ENCODE data around the gene NOTCH2.

Gene NOTCH2

DNA sequence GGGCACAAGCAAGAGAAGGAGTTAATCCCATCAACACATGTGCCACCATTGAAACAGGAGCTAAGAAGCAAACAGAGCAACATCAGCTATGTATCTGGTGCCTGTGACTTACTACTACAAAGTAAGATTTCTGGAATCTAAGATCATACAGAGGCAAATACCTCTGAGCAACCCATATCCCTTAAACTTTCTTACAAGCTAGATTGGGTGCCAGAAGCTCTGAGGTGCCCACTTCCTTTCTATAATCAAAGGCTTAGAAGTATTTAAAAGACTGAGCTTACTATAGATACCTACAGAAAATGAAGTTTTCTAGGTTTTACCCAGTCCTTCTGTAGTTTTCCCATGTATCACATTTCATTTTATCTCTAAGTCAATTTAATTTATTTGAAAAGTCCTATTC is 128.8 kb downstream of the NOTCH2 start:
- no peak for DNase-seq

DNA sequence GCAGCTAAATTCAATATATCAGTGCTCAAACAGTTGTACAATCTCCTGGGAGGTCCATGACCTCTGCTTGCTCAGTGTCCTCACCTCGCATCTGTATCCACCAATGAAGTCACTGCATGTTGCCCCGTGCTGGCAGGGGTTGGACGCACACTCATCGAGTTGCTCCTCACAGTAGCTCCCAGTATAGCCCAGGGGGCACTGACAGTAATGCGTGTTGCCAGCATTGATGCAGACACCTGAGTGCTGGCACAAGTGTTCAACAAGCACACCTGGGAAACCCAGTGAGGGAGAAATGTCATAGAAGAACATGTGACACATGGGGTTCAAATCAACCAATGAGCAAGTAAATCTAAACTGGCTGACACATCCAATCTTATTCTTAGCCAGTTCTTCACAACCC is 132.3 kb downstream of the NOTCH2 start:
- no peak for DNase-seq

DNA sequence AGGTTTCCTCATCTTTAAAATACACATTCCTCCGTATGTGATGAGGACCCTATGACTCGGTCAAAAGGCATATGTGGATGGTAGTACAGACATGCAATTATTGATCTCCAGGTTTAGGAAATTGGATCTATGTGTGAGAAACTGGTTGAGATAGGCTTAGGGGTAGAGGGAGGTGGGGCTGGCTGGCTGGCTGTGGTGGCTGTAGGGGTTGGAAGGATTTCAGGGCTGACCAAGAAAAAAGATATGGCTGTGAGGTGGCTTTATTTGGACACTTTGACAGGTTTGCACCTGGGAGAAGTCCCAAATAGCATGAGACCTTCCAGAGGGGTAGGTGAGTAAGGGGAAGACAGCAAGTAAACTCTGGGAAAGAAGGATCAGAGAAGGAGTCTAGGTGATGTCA is 133.5 kb downstream of the NOTCH2 start:
- DNase-seq: no peak

DNA sequence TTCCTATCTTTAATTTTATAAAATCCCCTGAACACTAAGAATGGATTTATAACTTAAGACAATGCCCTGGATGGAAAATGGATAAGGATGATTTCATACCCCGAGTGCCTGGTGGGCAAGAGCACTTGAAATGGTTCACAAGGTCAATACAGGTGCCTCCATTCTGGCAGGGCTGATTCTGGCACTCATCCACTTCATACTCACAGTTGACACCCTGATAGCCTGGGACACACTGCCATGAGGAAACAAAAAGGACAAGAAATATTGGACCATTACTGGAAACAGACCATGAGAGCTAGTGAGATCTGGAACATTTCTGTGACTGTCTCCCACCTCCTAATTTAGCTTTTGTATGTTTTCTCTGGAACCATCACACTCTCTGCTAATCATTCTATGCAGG is 134.1 kb downstream of the NOTCH2 start:
- DNase-seq: no peak

DNA sequence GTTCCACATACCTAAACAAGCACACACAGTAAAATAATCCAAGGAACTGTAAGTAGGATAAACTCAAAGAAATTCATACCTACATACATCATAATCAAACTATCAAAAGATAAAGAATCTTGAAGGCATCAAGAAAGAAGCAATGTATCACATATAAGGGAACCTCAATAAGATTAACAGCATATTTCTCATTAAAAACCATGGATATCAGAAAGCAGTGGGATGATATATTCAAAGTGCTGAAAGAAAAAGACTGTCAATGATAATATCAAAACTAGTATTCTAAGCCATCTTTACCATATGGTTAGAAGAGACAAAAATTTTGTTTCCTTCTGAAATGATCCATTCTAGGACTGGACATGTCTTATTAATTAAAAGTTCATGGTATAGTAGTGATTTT is 136.1 kb downstream of the NOTCH2 start:
- no peak for DNase-seq

DNA sequence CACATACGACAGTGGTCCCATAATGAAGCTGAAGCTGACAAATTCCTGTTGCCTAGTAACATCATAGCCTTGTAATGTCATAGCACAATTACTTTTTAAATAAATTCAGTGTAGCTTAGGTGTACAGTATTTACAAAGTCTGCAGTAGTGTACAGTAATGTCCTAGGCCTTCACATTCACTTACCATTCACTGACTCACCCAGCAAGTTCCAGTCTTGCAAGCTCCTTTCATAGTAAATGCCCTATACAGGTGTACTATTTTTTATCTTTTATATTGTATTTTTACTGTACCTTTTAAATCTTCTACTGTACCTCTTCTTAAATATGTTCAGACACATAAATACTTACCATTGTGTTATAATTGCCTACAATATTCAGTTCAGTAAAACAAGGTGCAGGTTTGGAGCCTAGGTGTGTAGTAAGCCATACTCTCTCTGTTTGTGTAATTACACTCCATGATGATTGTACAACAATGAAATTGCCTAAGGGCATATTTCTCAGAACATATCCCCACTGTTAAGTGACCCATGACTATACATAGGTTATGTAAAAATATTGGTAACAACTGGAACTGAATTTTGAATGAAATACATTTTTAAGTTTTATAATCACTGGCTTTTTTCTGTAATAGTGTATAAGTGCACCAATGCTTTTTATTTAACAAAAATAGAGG is 139.7 kb downstream of the NOTCH2 start:
- DNase-seq: no peak

DNA sequence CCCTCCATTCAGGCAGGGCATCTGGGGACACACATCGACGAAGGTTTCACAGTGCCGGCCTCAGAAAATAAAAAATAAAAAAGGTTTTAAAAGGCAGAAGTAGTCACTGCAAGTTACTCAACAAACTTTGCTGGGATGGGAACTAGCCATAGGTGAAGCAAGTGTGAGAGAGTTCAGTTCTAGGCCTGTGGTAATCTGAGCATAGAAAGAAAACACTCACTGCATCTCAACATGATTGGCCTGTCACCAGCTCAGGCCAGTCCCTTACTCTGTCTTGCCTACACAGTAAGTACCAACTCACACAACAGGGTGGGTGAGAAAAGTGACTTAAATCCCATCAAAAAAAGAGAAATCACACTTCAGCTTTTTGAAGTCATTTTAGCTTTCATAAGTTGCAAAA is 142.9 kb downstream of the NOTCH2 start:
- DNase-seq: no peak

DNA sequence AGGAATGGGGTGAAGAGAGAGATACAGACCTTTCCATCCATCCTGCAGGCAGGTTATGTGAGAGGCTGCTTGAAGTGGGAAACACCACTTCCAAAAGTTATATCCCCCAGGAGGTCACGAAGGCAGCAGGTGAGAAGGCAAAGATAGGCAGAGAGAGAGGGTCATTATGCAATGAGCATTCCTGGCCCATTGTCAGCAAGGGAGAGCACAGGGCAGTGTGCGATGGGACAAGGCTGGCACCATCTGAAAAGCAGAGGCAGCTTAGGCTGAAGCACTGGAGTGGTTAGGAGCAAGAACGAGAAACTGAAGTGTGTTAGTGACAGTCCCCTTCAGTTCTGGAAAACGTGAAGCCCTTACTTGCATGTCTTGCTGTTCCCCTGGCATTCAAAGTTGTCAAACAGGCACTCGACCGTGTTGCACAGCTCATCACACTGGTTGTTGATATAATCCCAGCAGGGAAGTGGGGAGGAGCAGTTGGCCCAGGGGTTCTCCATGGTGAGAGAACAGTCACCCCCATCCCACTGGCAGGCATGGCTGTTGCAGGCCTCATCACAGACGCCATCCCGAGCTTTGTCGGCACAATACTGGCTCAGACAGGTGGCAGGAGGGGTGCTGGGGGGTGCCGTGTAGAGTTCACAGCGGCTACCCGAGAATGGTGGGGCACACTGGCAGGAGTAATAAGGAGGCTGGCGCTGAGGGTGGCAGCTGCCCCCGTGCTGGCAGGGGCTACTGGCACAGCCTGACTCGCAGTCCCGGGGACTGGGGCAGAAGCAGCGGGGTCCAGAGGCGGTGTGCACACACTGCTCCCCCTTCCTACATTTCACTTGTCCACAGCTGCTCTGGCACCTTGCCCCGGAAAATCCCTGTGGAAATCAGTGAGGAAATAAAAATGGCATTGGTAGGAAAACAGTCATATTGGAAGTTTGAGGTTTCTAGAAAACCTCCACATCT is 144.2 kb downstream of the NOTCH2 start:
- no peak for DNase-seq

DNA sequence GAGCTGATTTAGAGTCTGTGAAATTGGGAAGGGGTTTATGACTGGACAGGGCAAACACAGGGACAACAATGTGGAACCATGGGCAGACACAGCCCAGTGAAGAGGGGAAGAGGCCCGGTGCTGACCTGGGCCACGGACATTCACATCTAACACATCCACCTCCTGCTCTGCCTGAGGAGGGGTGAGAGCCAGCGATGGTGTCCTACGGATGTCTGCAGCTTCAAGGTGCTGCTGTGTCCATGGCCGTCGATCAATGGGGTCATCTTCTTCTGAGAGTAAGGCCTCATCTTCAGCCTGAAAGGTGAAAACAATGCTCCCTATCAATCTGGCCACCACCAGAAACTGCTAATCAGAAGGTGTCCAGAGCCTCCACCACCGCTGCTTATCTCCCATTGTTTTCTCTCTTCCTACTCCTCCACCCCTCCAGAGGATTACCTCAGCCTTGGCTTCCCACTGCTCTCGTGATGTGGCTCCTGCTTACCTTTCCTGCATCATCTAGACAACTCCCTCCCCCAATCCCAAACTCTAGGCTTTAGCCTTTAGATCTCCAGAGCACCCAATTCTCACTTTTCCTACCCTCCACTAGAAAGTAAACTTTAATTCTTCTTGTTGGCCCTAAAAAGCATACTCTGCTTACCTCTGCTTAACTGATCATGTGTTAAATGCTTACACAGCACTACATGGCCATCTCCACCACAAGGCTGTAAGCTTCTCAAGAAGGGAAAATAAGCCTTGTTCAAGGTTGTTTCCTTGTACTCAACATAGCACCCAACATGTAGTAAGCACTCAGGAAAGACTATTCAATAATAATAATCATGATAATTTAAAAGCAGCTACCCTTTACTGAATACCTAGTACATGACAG is 149.1 kb downstream of the NOTCH2 start:
- no peak for DNase-seq

DNA sequence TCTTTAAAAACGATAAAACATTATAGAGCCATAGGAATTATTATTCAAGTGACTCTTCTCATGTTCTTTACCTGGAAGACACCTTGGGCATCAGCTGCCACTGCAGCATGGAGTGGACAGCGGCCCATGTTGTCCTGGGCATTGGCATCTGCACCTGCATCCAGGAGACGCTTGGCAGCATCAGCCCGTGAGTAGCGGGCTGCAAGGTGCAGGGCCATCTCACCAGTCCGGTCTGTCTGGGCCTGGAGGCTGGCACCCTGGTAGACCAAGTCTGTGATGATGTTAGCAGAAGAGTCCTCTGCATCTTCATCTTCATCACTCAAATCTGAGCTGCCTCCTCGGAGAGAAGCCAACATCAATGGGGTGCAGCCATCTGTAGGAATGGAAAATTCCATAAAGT is 150.2 kb downstream of the NOTCH2 start:
- no peak for DNase-seq

DNA sequence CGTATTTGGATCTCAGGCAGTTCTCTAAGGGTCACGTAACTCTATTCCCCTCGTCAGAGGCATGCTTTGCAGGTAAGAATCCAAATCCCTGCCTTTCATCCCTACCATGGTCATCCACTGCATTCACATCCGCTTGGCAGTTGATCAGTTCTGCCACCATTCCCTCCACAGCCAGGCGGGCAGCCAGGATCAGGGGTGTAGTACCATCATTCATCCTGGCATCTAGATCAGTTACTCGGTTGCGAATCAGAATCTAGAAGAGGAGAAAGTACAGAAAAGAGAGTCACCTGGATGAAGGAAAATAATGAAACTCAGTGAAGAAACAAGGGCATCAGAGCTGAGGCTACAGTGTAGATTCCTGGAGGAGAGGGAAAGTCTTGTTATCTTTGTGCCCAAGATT is 151.2 kb downstream of the NOTCH2 start:
- DNase-seq: no peak

DNA sequence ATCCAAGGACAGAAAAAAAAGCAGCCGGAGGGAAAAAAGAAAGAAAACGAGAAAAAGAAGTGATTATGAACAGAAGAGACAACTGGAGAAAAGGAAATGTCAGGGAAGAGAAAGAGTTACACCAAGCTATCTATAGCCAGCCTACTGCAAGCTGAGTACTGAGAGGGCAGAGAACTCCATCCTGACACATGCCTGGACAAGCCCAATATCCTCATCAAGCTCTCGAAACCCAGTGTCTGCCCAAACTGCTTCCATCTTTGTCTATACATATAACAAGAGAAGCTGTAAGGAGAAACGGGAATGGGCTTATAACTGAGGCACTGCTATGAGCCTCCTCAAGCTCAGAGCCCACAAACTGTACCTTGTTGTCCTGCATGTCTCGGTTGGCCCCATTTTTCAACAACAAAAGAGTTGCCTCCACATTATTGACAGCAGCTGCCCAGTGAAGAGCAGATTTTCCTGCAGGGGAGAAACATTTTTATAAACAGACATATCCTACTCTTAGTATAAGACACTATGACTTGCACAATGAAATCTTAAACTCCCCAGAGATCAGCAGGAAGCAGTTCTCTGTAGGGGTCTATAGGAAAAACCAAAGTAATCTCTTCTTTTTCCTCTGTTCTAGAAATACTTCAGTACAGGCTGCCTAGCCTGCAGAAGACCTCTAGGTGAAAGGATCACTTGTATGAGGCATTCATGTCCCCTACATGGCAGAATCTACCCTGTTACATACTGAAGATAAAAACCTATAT is 152.0 kb downstream of the NOTCH2 start:
- DNase-seq: no peak

DNA sequence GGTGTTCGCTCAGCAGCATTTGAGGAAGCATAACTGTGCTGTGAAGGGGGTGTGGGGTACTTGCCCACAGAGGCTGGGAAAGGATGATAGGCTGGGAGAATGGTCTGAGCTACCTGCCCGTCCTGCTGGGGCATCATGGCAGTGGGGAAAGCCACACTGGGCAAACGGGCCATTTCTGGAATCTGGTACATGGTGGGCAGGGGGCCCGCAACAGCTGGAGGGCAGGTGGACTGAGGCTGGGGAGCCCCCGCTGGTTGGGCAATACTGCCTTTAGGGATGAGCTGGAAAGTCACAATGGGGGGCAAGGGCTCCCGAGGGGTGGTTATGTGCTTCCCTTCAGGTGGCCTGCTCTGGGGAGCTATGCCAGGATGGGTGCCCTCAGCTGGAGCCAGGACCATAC is 153.9 kb downstream of the NOTCH2 start:
- DNase-seq: no peak

DNA sequence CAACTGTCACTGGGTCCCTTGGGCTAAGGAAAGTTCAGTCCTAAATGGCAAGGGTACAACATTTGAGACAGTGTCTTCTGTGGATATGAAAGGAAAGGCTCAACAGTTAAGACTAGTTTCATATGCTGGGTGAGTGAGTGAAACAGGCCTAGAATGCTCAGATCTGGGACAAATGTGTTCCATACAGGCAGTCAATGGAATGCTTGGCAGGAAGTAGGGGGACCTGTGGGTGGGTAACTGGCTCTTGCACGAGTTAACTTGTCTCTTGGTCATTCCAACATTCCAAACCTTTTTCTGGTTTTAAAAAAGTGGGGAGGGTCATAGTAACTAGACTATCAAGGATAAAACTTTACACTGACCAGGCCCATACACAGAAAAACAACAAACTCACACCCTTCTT is 155.4 kb downstream of the NOTCH2 start:
- DNase-seq: no peak

DNA sequence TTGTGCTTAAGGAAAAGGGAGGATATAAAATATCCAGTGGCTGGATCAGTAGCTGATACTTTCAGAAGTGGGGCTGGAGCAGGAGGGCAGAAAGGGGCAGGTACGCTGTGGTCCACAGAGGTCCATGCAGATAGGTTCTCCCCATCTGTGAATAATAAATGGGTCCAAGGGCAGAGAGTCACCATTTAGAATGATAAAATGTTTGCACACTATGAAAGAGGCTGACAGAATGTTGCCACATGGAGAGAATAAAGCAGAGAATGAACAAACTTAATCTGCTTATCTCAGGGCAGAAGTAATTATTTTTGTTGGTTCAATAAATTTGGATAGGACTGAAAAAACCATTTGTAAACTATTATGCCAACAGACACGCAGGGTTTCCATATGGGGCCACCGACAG is 156.5 kb downstream of the NOTCH2 start:
- no peak for DNase-seq

DNA sequence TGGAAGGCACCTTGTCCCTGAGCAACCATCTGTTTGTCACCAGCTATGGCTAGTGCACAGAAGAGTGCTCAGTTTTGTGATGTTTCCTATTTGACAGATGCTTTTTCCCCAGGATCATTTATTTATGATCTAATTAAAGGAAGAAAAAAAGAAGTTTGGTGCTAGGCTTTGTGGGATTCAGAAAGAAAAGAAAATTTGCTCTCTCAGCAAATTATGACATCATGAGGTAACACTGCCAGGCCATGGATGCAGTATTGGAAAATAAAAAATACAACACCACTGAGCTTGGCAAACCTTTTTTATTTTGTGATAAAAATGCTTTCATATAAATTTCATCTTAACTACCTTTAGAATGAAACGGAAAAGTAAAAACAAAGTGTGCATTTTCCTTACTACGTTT is 157.7 kb downstream of the NOTCH2 start:
- DNase-seq: no peak

DNA sequence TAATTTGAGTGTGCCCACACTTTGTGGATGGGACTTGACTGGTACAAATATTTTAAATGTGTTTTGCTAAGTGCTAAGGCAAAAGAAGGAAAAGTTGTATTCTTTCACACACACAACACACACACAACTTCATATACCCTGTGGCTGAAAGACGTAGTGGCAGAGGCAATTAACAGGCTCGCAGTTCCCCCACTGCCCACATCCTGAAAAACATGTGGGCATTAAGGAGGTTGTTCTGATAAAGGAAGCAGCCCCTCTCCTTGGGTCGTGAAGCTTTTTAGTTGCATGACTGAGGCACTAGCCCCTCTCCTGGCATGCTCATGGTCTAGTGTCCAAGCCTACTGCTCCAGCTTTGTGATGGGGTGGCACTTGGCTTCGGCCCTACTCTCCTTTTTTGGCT is 158.8 kb downstream of the NOTCH2 start:
- no peak for DNase-seq

DNA sequence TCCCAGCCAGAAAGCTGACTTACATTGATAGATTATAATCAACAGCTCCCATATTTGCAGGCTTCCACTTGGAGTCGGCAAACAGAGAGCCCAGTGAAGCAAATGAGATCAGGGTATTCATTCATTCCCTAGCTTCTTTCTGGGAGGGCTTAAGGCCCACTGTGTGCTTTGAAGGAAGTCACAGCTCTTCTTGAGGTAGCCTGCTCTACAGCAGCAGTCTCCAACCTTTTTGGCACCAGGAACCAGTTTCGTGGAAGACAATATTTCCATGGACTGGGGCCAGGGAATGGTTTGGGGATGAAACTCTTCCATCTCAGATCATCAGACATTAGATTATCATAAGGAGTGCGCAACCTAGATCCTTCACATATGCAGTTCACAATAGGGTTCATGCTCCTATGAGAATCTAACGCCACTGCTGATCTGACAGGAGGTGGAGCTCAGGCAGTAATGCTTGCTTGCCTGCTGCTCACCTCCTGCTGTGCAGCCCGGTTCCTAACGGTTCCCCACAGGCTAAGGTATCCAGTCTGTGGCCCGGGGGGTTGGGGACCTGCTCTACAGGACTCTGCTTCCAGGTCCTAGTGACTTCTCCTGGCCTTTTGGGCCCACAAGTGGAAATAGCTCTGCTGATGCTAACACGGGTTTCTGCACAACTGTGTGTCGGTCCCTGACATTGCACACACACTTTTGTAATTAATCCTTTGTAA is 159.4 kb downstream of the NOTCH2 start:
- no peak for DNase-seq

DNA sequence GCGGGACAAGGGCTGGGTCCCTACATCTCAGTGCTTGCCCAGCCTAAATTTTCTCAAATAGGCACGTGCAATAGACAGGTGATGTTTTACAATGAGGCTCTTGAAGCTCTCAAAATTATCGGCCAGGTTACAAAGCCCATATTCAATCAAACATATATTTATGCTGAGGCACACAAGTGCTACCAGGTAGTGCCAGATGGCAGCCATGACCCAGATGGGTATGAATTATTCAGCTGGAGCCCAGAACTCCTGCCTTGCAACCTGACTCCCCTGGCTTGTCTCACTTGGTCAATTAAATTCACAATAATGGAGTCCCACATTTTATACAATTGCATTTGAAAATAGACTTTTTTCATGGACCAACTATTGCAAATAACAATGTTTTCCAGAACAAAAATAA is 160.8 kb downstream of the NOTCH2 start:
- no peak for DNase-seq

DNA sequence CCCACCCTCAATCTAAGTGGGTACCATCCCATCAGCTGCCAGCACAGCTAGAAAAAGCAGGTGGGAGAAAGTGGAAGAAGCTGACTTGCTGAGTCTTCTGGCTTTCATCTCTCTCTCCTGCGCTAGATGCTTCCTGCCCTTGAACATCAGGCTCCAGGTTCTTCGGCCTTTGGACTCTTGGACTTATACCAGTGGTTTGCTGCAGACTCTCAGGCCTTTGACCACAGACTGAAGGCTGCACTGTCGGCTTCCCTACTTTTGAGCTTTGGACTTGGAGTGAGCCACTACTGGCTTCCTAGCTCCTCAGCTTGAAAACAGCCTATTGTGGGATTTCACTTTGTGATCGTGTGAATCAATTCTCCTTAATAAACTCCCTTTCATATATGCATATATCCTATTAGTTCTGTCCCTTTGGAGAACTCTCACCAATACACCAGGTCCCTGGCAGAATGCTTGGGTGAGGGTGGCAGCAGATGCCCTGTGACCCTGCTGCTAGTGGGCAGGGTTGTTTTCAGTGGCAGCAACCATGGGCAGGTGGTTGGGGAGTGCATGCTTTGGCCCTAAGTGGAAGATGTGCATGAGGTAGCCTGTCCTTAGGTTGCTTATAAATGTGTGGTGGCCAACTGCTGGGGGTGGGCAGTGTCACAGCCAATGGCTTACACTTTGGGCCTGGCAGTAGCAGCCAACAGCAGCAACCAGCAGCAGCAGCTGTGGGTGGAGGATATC is 162.4 kb downstream of the NOTCH2 start:
- DNase-seq: no peak

DNA sequence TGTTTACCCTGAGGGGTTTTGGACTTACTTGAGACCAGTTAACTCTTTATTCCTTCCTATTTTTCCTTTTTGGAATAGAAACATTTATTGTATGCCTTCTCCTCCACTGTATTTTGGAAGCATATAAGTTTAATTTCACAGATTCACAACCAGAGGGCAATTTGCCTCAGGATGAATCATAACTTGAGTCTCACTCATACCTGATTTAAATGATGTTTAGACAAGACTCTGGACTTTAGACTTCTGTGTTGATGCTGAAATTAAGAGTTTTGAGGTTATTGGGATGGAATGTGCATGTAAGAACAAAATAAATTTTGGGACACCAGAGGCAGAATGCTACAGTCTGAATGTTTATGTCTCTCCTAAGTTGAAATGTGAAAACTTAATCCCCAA is 166.0 kb downstream of the NOTCH2 start:
- no peak for DNase-seq
